ENCODE measurements around the gene RANBP17.

RANBP17 gene

GRCh38 chr5:171128136-171128535 is 266.3 kb downstream of the RANBP17 start:
- TF ChIP-seq, protein P1, sequence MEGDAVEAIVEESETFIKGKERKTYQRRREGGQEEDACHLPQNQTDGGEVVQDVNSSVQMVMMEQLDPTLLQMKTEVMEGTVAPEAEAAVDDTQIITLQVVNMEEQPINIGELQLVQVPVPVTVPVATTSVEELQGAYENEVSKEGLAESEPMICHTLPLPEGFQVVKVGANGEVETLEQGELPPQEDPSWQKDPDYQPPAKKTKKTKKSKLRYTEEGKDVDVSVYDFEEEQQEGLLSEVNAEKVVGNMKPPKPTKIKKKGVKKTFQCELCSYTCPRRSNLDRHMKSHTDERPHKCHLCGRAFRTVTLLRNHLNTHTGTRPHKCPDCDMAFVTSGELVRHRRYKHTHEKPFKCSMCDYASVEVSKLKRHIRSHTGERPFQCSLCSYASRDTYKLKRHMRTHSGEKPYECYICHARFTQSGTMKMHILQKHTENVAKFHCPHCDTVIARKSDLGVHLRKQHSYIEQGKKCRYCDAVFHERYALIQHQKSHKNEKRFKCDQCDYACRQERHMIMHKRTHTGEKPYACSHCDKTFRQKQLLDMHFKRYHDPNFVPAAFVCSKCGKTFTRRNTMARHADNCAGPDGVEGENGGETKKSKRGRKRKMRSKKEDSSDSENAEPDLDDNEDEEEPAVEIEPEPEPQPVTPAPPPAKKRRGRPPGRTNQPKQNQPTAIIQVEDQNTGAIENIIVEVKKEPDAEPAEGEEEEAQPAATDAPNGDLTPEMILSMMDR (conservative IDR thresholded peaks at IDR 0.05), result no peak

GRCh38 chr5:171129308-171129707 is 267.5 kb downstream of the RANBP17 start:
- H3K27ac ChIP-seq, result no peak overlapping the region
- TF ChIP-seq, protein P1 (conservative IDR thresholded peaks at IDR 0.05), result no peak

More at GRCh38 chr5:171128136-171128535, 266.3 kb downstream of the RANBP17 start:
- no peak overlapping the region for H3K27ac ChIP-seq

DNA sequence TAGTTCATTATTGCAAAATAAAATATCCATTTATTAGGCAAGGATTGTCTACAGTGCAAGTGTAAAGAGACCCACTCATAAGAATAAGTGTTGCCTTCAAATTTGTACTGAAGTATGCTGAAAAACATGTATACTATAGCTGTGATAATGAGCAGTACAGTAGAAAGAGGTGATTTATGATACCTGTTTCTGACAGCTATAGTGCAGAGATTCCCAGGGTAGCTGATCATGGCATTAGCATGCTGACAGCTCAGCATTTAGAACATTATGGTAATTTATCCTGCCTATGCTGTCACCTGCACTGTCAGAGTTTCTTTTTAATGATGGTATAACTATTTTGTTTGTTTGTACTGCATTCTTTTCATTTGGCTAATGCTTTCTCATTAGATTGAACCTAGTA is 269.7 kb downstream of the RANBP17 start:
- TF ChIP-seq, protein P1 (conservative IDR thresholded peaks at IDR 0.05), result no peak
- H3K27ac ChIP-seq, result no peak overlapping the region

GRCh38 chr5:171137768-171138525 is 276.1 kb downstream of the RANBP17 start:
- TF ChIP-seq, protein P1 (conservative IDR thresholded peaks at IDR 0.05), result no peak
- H3K27ac ChIP-seq, result no peak overlapping the region

DNA sequence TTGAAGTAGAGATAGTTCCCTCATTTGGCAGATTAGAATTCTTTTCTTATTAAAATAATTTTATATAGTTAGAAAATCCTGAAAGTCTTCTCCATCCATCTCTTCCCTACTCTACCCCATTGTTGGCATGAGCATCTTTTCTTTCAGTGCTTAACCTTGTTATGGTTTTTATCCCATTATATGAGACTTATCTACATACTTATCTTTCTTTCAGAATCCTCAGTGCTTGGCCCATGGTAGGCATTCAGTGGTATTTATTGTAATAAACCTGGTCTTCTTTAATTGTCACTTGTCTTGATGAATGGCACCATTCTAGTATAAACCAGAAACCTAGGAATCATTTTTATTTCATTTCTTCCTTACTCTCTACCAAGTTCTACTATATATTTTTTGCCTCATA is 277.4 kb downstream of the RANBP17 start:
- TF ChIP-seq, protein P1 (conservative IDR thresholded peaks at IDR 0.05), result no peak
- H3K27ac ChIP-seq, result no peak overlapping the region

GRCh38 chr5:171142617-171143016 is 280.8 kb downstream of the RANBP17 start:
- no peak overlapping the region for H3K27ac ChIP-seq
- TF ChIP-seq, protein P1 (conservative IDR thresholded peaks at IDR 0.05), result no peak

DNA sequence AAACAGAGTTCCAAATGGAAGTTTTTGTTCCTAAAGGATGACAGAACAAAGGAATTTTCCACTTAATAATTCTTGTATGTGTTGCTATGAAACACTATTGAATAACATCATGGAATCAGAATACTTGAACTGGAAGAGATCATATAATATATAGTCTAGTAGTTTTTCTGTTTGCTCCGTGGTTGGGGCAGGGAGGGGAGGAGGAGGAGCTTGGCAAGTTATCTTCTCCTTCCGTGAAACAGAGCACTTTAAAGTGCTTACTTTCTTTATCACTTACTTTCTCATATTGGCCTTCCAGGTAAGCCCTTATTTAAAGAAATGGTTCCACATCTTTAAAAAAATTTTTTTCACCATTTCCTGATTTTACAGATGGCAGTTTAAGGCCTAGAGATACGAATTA is 281.4 kb downstream of the RANBP17 start:
- TF ChIP-seq, protein P1 (conservative IDR thresholded peaks at IDR 0.05), result no peak
- no peak overlapping the region for H3K27ac ChIP-seq
